NCI-H226 (cell line): ENCODE results near the gene CLDN2.

ENCODE experiments used
- DNase-seq: peaks from one replicate; pipeline ENCODE4 v3.0.0-alpha.2; 2015

The CLDN2 gene

GRCh38 chrX:106927023-106927422 is 6.8 kb downstream of the CLDN2 start:
- no peak for DNase-seq

GRCh38 chrX:106927700-106928099 is 7.5 kb downstream of the CLDN2 start:
- DNase-seq = no peak

- no peak for DNase-seq
Measured at GRCh38 chrX:106928227-106928626, 8.0 kb downstream of the CLDN2 start.

GRCh38 chrX:106931831-106932491 is 11.8 kb downstream of the CLDN2 start:
- DNase-seq = no peak

GRCh38 chrX:106932492-106932923 is 12.3 kb downstream of the CLDN2 start:
- peak; percentile 1 for DNase-seq

- DNase-seq = peak; percentile 32
Measured at GRCh38 chrX:106932960-106933537, 12.8 kb downstream of the CLDN2 start.

- DNase-seq = peak; percentile 79
Measured at GRCh38 chrX:106933538-106933961, 13.3 kb downstream of the CLDN2 start.

GRCh38 chrX:106935175-106935574 is 15.0 kb downstream of the CLDN2 start:
- DNase-seq = peak; percentile 2

GRCh38 chrX:106936246-106936645 is 16.0 kb downstream of the CLDN2 start:
- DNase-seq = no peak

- no peak for DNase-seq
Measured at GRCh38 chrX:106939566-106939965, 19.4 kb downstream of the CLDN2 start.

GRCh38 chrX:106940068-106940467 is 19.9 kb downstream of the CLDN2 start:
- DNase-seq = no peak

- DNase-seq = no peak
Measured at GRCh38 chrX:106946464-106946863, 26.3 kb downstream of the CLDN2 start.

GRCh38 chrX:106948641-106949040 is 28.4 kb downstream of the CLDN2 start:
- DNase-seq = no peak

- DNase-seq = no peak
Measured at GRCh38 chrX:106949366-106949765, 29.2 kb downstream of the CLDN2 start.

GRCh38 chrX:106950381-106950780 is 30.2 kb downstream of the CLDN2 start:
- DNase-seq = no peak

GRCh38 chrX:106951230-106951629 is 31.0 kb downstream of the CLDN2 start:
- no peak for DNase-seq

GRCh38 chrX:106952089-106952488 is 31.9 kb downstream of the CLDN2 start:
- no peak for DNase-seq

GRCh38 chrX:106952538-106952937 is 32.3 kb downstream of the CLDN2 start:
- no peak for DNase-seq

- DNase-seq = no peak
Measured at GRCh38 chrX:106952988-106953387, 32.8 kb downstream of the CLDN2 start.

- no peak for DNase-seq
Measured at GRCh38 chrX:106954041-106954440, 33.8 kb downstream of the CLDN2 start.

- no peak for DNase-seq
Measured at GRCh38 chrX:106955004-106955772, 35.0 kb downstream of the CLDN2 start.

GRCh38 chrX:106957856-106958255 is 37.7 kb downstream of the CLDN2 start:
- no peak for DNase-seq

GRCh38 chrX:106959901-106960300 is 39.7 kb downstream of the CLDN2 start:
- DNase-seq = no peak

GRCh38 chrX:106963111-106963510 is 42.9 kb downstream of the CLDN2 start:
- DNase-seq = no peak
